HepG2 (cell line): ENCODE results near the gene IPO5. TPM values are rescaled to one million over a fixed set of nuclear protein-coding genes. Genes with fewer than 3 reads are reported as not detected.

Source experiments
- HNF4G ChIP-seq, 2 experiments: sonication (generic) in 1 of 2; formaldehyde crosslinking in 1 of 2; IDR thresholded peaks; 2 replicates each; pipeline versions ENCODE4 v1.4.0 to v1.6.1; 2011 to 2020; ENCODE audit warnings: borderline replicate concordance in 2 of 2, low read depth in 2 of 2, mild to moderate bottlenecking in 2 of 2, low read length in 1 of 2, missing genetic modification reagents in 1 of 2, moderate library complexity in 1 of 2
- HOXD1 ChIP-seq: sonication (generic); formaldehyde crosslinking; IDR thresholded peaks from 2 replicates; pipeline ENCODE4 v1.5.0; 2020; ENCODE audit warnings: missing genetic modification reagents
- KDM4B ChIP-seq: sonication (generic); formaldehyde crosslinking; IDR thresholded peaks from 2 replicates; pipeline ENCODE4 v1.4.0; 2020; ENCODE audit warnings: missing genetic modification reagents
- MBNL3 ChIP-seq: fragments of 250-450 bp; sonication (Bioruptor Pico); conservative IDR thresholded peaks from 2 replicates; pipeline ENCODE4 v1.8.0; 2022; ENCODE audit warnings: mild to moderate bottlenecking, inconsistent platforms
- RAD21 ChIP-seq: fragments of 450-650 bp; formaldehyde crosslinking; IDR thresholded peaks from 2 replicates; pipeline ENCODE4 v1.5.0; 2020; ENCODE audit warnings: mild to moderate bottlenecking
- TEF ChIP-seq: sonication (generic); formaldehyde crosslinking; IDR thresholded peaks from 2 replicates; pipeline ENCODE4 v1.5.0; 2020; ENCODE audit warnings: missing genetic modification reagents
- XRCC5 ChIP-seq: fragments of 200-400 bp; formaldehyde crosslinking; optimal IDR thresholded peaks from 2 replicates; pipeline ENCODE3; 2017; ENCODE audit warnings: mild to moderate bottlenecking, low read length
- ZNF101 ChIP-seq: sonication (generic); formaldehyde crosslinking; IDR thresholded peaks from 2 replicates; pipeline ENCODE4 v1.4.0; 2020; ENCODE audit warnings: mild to moderate bottlenecking, low read depth, missing genetic modification reagents, borderline replicate concordance
- ZNF224 ChIP-seq: sonication (generic); formaldehyde crosslinking; IDR thresholded peaks from 2 replicates; pipeline ENCODE4 v1.5.0; 2020; ENCODE audit warnings: mild to moderate bottlenecking, missing genetic modification reagents
- ZNF460 ChIP-seq: sonication (generic); formaldehyde crosslinking; IDR thresholded peaks from 2 replicates; pipeline ENCODE4 v1.5.1; 2020; ENCODE audit warnings: missing genetic modification reagents, mild to moderate bottlenecking, borderline replicate concordance
- ZNF580 ChIP-seq: IDR thresholded peaks from 2 replicates; pipeline ENCODE4 v1.6.1; 2016; ENCODE audit warnings: low read depth, borderline replicate concordance
- ZNF687 ChIP-seq: sonication (generic); formaldehyde crosslinking; IDR thresholded peaks from 2 replicates; pipeline ENCODE4 v1.5.1; 2020; ENCODE audit warnings: mild to moderate bottlenecking, missing genetic modification reagents, moderate library complexity
- polyA plus RNA-seq, 8 experiments: library from polyadenylated mRNA; depleted of rRNA in 3 of 8; stranded (reverse) in 7 of 8; unstranded in 1 of 8; fragments of >200 nt; fragmentation: Illumina TruSeq in 4 of 8; extraction: Trizol in 4 of 8; gene quantifications; 2 replicates each; pipeline versions ENCODE4 v1.2.1 to v1.2.3, GENCODE V29; 2011 to 2016; ENCODE audit warnings: low read depth in 4 of 8, missing spikeins in 1 of 8, mixed read lengths in 1 of 8; ENCODE audit not compliant: insufficient read depth in 1 of 8
- total RNA-seq, 5 experiments: library from RNA; depleted of rRNA; stranded (reverse); fragments of >200 nt; fragmentation: Illumina TruSeq; extraction: Trizol; gene quantifications; 2 replicates each; pipeline ENCODE4 v1.2.3, GENCODE V29; 2016; ENCODE audit warnings: low read depth in 1 of 5
- TF ChIP-seq, protein P1 (sequence below), 2 experiments: sonication (generic) in 1 of 2; formaldehyde crosslinking in 1 of 2; IDR thresholded peaks; 2 replicates each; pipeline versions ENCODE4 v1.4.0 to v1.6.1; 2018 to 2020; ENCODE audit warnings: missing genetic modification reagents in 2 of 2, borderline replicate concordance in 1 of 2, low read depth in 1 of 2, mild to moderate bottlenecking in 1 of 2, missing biosample characterization in 1 of 2
- TF ChIP-seq, protein P2 (sequence below): sonication (generic); formaldehyde crosslinking; IDR thresholded peaks from 2 replicates; pipeline ENCODE4 v1.4.0; 2020; ENCODE audit warnings: missing genetic modification reagents
- TF ChIP-seq, protein P3 (sequence below): sonication (generic); formaldehyde crosslinking; IDR thresholded peaks from 2 replicates; pipeline ENCODE4 v1.4.0; 2020; ENCODE audit warnings: missing genetic modification reagents
- TF ChIP-seq, protein P4 (sequence below): sonication (generic); IDR thresholded peaks from 2 replicates; pipeline ENCODE4 v1.6.1; 2016; ENCODE audit warnings: low read depth, borderline replicate concordance

IPO5 gene
- total and polyA plus RNA-seq, 2 of the 13 experiments (the other 11 are each of a cell fraction or from before 2014, with no cell fraction given), result 155 to 242 TPM

GRCh38 chr13:97975848-97976609, 22.6 kb downstream of the IPO5 start (continued):
- TF ChIP-seq, protein P1, sequence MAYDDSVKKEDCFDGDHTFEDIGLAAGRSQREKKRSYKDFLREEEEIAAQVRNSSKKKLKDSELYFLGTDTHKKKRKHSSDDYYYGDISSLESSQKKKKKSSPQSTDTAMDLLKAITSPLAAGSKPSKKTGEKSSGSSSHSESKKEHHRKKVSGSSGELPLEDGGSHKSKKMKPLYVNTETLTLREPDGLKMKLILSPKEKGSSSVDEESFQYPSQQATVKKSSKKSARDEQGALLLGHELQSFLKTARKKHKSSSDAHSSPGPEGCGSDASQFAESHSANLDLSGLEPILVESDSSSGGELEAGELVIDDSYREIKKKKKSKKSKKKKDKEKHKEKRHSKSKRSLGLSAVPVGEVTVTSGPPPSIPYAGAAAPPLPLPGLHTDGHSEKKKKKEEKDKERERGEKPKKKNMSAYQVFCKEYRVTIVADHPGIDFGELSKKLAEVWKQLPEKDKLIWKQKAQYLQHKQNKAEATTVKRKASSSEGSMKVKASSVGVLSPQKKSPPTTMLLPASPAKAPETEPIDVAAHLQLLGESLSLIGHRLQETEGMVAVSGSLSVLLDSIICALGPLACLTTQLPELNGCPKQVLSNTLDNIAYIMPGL (CRISPR knock-in tag; IDR thresholded peaks at IDR 0.05; ENCODE audit: borderline replicate concordance in 1 of 2, low read depth in 1 of 2), result no peak; a peak in 1 of 4 replicates
- TF ChIP-seq, protein P2, sequence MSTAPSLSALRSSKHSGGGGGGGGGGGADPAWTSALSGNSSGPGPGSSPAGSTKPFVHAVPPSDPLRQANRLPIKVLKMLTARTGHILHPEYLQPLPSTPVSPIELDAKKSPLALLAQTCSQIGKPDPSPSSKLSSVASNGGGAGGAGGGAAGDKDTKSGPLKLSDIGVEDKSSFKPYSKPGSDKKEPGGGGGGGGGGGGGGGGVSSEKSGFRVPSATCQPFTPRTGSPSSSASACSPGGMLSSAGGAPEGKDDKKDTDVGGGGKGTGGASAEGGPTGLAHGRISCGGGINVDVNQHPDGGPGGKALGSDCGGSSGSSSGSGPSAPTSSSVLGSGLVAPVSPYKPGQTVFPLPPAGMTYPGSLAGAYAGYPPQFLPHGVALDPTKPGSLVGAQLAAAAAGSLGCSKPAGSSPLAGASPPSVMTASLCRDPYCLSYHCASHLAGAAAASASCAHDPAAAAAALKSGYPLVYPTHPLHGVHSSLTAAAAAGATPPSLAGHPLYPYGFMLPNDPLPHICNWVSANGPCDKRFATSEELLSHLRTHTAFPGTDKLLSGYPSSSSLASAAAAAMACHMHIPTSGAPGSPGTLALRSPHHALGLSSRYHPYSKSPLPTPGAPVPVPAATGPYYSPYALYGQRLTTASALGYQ, result peak; percentile 59; the same call in 1 of the 2 replicates
- 0 out of 2 replicates have a peak, but pooled peaks have one; percentile 41 for TF ChIP-seq TEF
- TF ChIP-seq ZNF101 (CRISPR knock-in tag), result no peak
- TF ChIP-seq ZNF687 (CRISPR knock-in tag), result peak; percentile 79
- TF ChIP-seq, protein P3, sequence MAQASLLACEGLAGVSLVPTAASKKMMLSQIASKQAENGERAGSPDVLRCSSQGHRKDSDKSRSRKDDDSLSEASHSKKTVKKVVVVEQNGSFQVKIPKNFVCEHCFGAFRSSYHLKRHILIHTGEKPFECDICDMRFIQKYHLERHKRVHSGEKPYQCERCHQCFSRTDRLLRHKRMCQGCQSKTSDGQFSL (CRISPR knock-in tag), result peak; percentile 38; the same call in 1 of the 2 replicates
- 0 out of 2 replicates have a peak, but pooled peaks have one; percentile 41 for TF ChIP-seq HOXD1
- TF ChIP-seq, protein P4, sequence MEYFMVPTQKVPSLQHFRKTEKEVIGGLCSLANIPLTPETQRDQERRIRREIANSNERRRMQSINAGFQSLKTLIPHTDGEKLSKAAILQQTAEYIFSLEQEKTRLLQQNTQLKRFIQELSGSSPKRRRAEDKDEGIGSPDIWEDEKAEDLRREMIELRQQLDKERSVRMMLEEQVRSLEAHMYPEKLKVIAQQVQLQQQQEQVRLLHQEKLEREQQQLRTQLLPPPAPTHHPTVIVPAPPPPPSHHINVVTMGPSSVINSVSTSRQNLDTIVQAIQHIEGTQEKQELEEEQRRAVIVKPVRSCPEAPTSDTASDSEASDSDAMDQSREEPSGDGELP, result peak; percentile 23; the same call in 1 of the 2 replicates
- TF ChIP-seq MBNL3 (CRISPR knock-in tag), result no peak
- 0 out of 2 replicates have a peak, but pooled peaks have one; percentile 33 for TF ChIP-seq ZNF580 (CRISPR knock-in tag)
- TF ChIP-seq ZNF224 (CRISPR knock-in tag), result no peak
- no peak for TF ChIP-seq ZNF460 (CRISPR knock-in tag)
- peak; percentile 26; the same call in 1 of the 2 replicates for TF ChIP-seq RAD21 (CRISPR knock-in tag)
- TF ChIP-seq KDM4B (CRISPR knock-in tag), result no peak
- peak; percentile 45; the same call in 1 of the 2 replicates for TF ChIP-seq HNF4G (IDR thresholded peaks at IDR 0.05; ENCODE audit: borderline replicate concordance, low read depth, low read length)
- TF ChIP-seq HNF4G (CRISPR knock-in tag; IDR thresholded peaks at IDR 0.05; ENCODE audit: borderline replicate concordance, low read depth), result 0 out of 2 replicates have a peak, but pooled peaks have one; percentile 46
- peak; percentile 2 for TF ChIP-seq XRCC5
